Breast epithelium (tissue), 4 donors: ENCODE data around the gene SMAD6. TPM values are rescaled to one million over a fixed set of nuclear protein-coding genes. Genes with fewer than 3 reads are reported as not detected.
A peak's percentile ranks its signal among the peaks of the same experiment; 100 is the strongest.

Source experiments
- DNase-seq, 2 donors: peaks; one replicate each; pipeline ENCODE4 v3.0.0-alpha.2; 2019; ENCODE audit warnings: low spot score in 2 of 2
- H3K27ac ChIP-seq, 2 donors: fragments of 200-600 bp; sonication (generic) in 1 of 2; one replicate each; pipeline ENCODE4 v1.5.1; 2016 to 2019; ENCODE audit warnings: mild to moderate bottlenecking in 1 of 2
- H3K27me3 ChIP-seq, 2 donors: fragments of 200-600 bp; sonication (generic) in 1 of 2; one replicate each; pipeline versions ENCODE4 v1.5.1 to v1.6.0; 2017 to 2019; ENCODE audit warnings: control low read depth in 1 of 2, mild to moderate bottlenecking in 1 of 2
- H3K36me3 ChIP-seq: fragments of 200-600 bp; one replicate; pipeline ENCODE4 v1.5.1; 2019
- H3K4me1 ChIP-seq, 2 donors: fragments of 200-600 bp; sonication (generic); one replicate each; pipeline ENCODE4 v1.5.1; 2016 to 2019; ENCODE audit warnings: control low read depth in 1 of 2
- H3K4me3 ChIP-seq, 3 donors: fragments of 200-600 bp; sonication (generic); 1 replicate in 2 of 3; 2 replicates in 1 of 3; pipeline ENCODE4 v1.5.1; 2016 to 2019; ENCODE audit warnings: mild to moderate bottlenecking in 3 of 3, moderate library complexity in 2 of 3
- H3K9me3 ChIP-seq, 2 donors: fragments of 200-600 bp; sonication (generic) in 1 of 2; one replicate each; pipeline ENCODE4 v1.5.1; 2016 to 2019; ENCODE audit warnings: control low read depth in 1 of 2
- POLR2A ChIP-seq: fragments of 450-650 bp; IDR thresholded peaks from one replicate; pipeline ENCODE4 v1.6.1; 2016; ENCODE audit warnings: antibody characterized with exemption, mild to moderate bottlenecking, moderate library complexity
- POLR2AphosphoS5 ChIP-seq, 3 donors: sonication (generic); formaldehyde crosslinking; IDR thresholded peaks; one replicate each; pipeline ENCODE4 v1.6.1; 2017; ENCODE audit warnings: antibody characterized with exemption in 3 of 3
- intact Hi-C: fragments of 100-400 bp; cut with DNase I; formaldehyde crosslinking; loops from one replicate; pipeline ENCODE4 v1.15.1; 2023; ENCODE audit warnings: low total_unique reads
- total RNA-seq, 3 donors: library from RNA; depleted of rRNA; stranded (reverse); fragments of >200 nt; gene quantifications; one replicate each; pipeline ENCODE4 v1.1.0, GENCODE V29; 2016
- TF ChIP-seq, protein P1 (sequence below), 3 donors: fragments of 450-650 bp; IDR thresholded peaks; one replicate each; pipeline ENCODE4 v1.5.1; 2016 to 2017; ENCODE audit warnings: antibody characterized with exemption in 3 of 3, mild to moderate bottlenecking in 3 of 3, moderate library complexity in 3 of 3

SMAD6 gene
- total RNA-seq, 3 donors from 2014 or later, result 7.6 to 22.6 (median 13.4) TPM

- Histone ChIP-seq H3K4me1 (peaks cover 12 to 22% of the 10 kb centered on the region in 2 donors), H3K27ac (peak overlapping the region in 1 of 2 donors; percentile 79), H3K36me3 (no peaks in the 10 kb centered on the region), H3K27me3 (no peaks in the 10 kb centered on the region), H3K9me3 (no peaks in the 10 kb centered on the region), H3K4me3 (no peak overlapping the region)
- intact Hi-C loops, result no loop called here
- no peak for DNase-seq
- no peak for TF ChIP-seq POLR2A
- TF ChIP-seq, protein P1, sequence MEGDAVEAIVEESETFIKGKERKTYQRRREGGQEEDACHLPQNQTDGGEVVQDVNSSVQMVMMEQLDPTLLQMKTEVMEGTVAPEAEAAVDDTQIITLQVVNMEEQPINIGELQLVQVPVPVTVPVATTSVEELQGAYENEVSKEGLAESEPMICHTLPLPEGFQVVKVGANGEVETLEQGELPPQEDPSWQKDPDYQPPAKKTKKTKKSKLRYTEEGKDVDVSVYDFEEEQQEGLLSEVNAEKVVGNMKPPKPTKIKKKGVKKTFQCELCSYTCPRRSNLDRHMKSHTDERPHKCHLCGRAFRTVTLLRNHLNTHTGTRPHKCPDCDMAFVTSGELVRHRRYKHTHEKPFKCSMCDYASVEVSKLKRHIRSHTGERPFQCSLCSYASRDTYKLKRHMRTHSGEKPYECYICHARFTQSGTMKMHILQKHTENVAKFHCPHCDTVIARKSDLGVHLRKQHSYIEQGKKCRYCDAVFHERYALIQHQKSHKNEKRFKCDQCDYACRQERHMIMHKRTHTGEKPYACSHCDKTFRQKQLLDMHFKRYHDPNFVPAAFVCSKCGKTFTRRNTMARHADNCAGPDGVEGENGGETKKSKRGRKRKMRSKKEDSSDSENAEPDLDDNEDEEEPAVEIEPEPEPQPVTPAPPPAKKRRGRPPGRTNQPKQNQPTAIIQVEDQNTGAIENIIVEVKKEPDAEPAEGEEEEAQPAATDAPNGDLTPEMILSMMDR (IDR thresholded peaks at IDR 0.05), result no peak
- TF ChIP-seq POLR2AphosphoS5 (IDR thresholded peaks at IDR 0.05), result no peak
These were observed 46.1 kb downstream of the SMAD6 start for GRCh38 chr15:66747886-66748707.

GRCh38 chr15:66748708-66749035 lies 46.6 kb downstream of the SMAD6 start:
- DNase-seq, result no peak
- Histone ChIP-seq H3K36me3 (no peaks in the 10 kb centered on the region), H3K9me3 (no peaks in the 10 kb centered on the region), H3K27me3 (no peaks in the 10 kb centered on the region), H3K27ac (no peak overlapping the region), H3K4me3 (no peak overlapping the region), H3K4me1 (peaks cover 12 to 21% of the 10 kb centered on the region in 2 donors)
- TF ChIP-seq POLR2AphosphoS5 (IDR thresholded peaks at IDR 0.05) (no peak), POLR2A (no peak)
- TF ChIP-seq, protein P1 (IDR thresholded peaks at IDR 0.05), result no peak
- intact Hi-C loops, result no loop called here

DNA sequence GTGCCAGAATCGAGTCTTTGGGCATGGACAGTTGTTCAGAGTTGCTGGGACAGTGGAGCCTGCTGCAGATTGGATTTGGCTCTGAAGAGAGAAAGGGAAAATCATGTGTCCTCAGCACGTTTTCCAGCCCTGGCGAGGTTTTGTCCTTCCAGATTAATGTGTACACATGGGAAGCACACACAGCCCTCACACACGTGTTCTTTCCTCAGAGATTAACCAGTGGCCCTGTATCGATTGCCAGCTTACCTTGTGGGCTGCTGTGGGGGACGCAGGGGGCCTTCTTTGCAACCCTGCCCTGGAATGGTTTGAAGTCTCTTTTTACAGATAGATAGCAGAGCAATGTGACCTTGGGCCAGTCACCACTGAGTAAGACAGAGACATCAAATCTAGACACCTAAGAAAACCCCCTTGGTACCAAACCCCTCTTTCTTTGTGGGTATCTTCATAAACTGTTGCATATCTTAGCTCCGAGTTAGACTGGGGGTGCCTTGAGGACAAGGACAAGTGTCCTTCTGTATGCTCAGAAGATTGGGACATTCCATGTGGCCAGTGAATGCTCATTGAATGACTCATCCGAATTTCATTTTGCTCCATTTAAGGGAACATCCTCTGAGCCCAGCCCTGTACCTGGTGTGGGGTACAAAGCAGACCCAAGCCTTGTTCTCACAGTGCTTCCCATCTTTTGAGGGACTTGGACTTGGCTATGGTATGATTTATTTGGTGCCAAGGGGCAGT lies 48.0 kb downstream of the SMAD6 start:
- TF ChIP-seq POLR2A, result no peak
- TF ChIP-seq, protein P1 (IDR thresholded peaks at IDR 0.05), result no peak
- Histone ChIP-seq H3K4me1 (peaks cover 9 to 12% of the 10 kb centered on the region in 2 donors), H3K27me3 (no peaks in the 10 kb centered on the region), H3K36me3 (no peaks in the 10 kb centered on the region), H3K9me3 (no peaks in the 10 kb centered on the region), H3K4me3 (no peak overlapping the region), H3K27ac (peak overlapping the region in 1 of 2 donors; percentile 10)
- no peak for DNase-seq
- intact Hi-C loops, result no loop called here

- Histone ChIP-seq H3K9me3 (no peaks in the 10 kb centered on the region), H3K4me3 (no peak overlapping the region), H3K27ac (no peak overlapping the region), H3K4me1 (peaks cover 9 to 11% of the 10 kb centered on the region in 2 donors), H3K36me3 (no peaks in the 10 kb centered on the region), H3K27me3 (no peaks in the 10 kb centered on the region)
- no peak for DNase-seq
- TF ChIP-seq POLR2A (no peak), POLR2AphosphoS5 (IDR thresholded peaks at IDR 0.05) (no peak)
- TF ChIP-seq, protein P1 (IDR thresholded peaks at IDR 0.05), result no peak
- intact Hi-C loops, result no loop called here
These were observed 48.6 kb downstream of the SMAD6 start for GRCh38 chr15:66750609-66751008.

DNA sequence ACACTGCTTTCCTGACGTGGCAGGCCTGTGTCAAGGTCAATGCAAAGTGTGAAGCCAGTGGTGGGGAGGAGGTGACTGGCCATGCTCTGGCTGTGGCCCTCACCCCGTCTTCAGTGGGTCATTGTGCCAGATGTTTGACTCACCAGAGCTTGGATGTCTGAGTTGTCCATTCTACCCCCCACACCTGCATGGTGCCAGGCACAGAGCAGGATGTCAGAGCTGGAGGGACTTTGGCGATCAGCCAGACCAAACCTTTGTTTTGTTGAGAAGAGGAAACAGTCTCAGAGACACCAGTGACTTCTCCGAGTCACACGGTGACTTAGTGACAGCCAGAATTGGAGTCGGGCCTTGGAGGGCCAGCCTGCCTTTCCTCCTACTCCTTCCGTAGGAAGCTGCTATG lies 49.5 kb downstream of the SMAD6 start:
- Histone ChIP-seq H3K27ac (peak overlapping the region; percentile 71 to 75), H3K4me3 (no peak overlapping the region), H3K27me3 (no peaks in the 10 kb centered on the region), H3K4me1 (peaks cover 6 to 14% of the 10 kb centered on the region in 2 donors), H3K36me3 (no peaks in the 10 kb centered on the region), H3K9me3 (no peaks in the 10 kb centered on the region)
- intact Hi-C loops, result no loop called here
- DNase-seq, result peak; percentile 79 to 82
- TF ChIP-seq POLR2AphosphoS5 (IDR thresholded peaks at IDR 0.05) (no peak), POLR2A (no peak)
- TF ChIP-seq, protein P1 (IDR thresholded peaks at IDR 0.05), result no peak
